ENCODE measurements around the gene GNRH2. TPM values are rescaled to one million over a fixed set of nuclear protein-coding genes. Genes with fewer than 3 reads are reported as not detected.
A peak's percentile ranks its signal among the peaks of the same experiment; 100 is the strongest.

GNRH2 gene
- total and polyA plus RNA-seq, 2 experiments from 2014 or later: 27.0 to 131 TPM

GRCh38 chr20:3045042-3045815 is 1.8 kb downstream of the GNRH2 start:
- peaks cover 23% of the 10 kb centered on the region for H3K4me1 ChIP-seq (ENCODE audit: insufficient read depth)
- no peaks in the 10 kb centered on the region for H3K36me3 ChIP-seq (replicated peaks; ENCODE audit: insufficient read depth, low read depth)
- H3K9me2 ChIP-seq (replicated peaks; ENCODE audit: insufficient read depth): no peaks in the 10 kb centered on the region
- H3K27ac ChIP-seq: peak overlapping the region; percentile 98
- H2AFZ ChIP-seq: peak overlapping the region; percentile 93
- H3K4me3 ChIP-seq: peak overlapping the region; percentile 98
- no peaks in the 10 kb centered on the region for H3K27me3 ChIP-seq
- DNase-seq (ENCODE audit: low spot score): peak; percentile 78
- H3K4me2 ChIP-seq: peak overlapping the region; percentile 88
- 5% methylated on average over 7 of the region's 24 CpGs for WGBS (ENCODE audit: low lambda C conversion rate, missing lambda C conversion rate)
- H4K20me1 ChIP-seq (ENCODE audit: insufficient read depth, poor library complexity, severe bottlenecking): no peaks in the 10 kb centered on the region
- no peaks in the 10 kb centered on the region for H3K9me3 ChIP-seq (ENCODE audit: low read depth)
- H3K79me2 ChIP-seq: peaks cover 18% of the 10 kb centered on the region
- no peak for TF ChIP-seq EZH2 (IDR thresholded peaks at IDR 0.05; ENCODE audit: borderline replicate concordance)
- TF ChIP-seq CTCF (IDR thresholded peaks at IDR 0.05; ENCODE audit: poor library complexity): no peak
- no peak for TF ChIP-seq EZH2phosphoT487 (IDR thresholded peaks at IDR 0.05; ENCODE audit: low read depth, severe bottlenecking, unreplicated experiment)

- Histone ChIP-seq H3K4me3 (peak within 1 kb of the TSS; percentile 98), H2AFZ (peak within 1 kb of the TSS; percentile 93), H3K27ac (peak within 1 kb of the TSS; percentile 98), H3K4me2 (peak within 1 kb of the TSS; percentile 88), H3K4me1 (ENCODE audit: insufficient read depth) (peaks cover 23% of the 10 kb centered on the region), H3K9me2 (replicated peaks; ENCODE audit: insufficient read depth) (no peaks in the 10 kb centered on the region), H3K79me2 (peaks cover 18% of the 10 kb centered on the region), H4K20me1 (ENCODE audit: insufficient read depth, poor library complexity, severe bottlenecking) (no peaks in the 10 kb centered on the region), H3K9me3 (ENCODE audit: low read depth) (no peaks in the 10 kb centered on the region), H3K36me3 (replicated peaks; ENCODE audit: insufficient read depth, low read depth) (no peaks in the 10 kb centered on the region), H3K27me3 (no peaks in the 10 kb centered on the region)
- DNase-seq (ENCODE audit: low spot score): peak; percentile 94
- under 1% methylated on average over 81 of the region's 104 CpGs for WGBS (ENCODE audit: low lambda C conversion rate, missing lambda C conversion rate)
- TF ChIP-seq EZH2phosphoT487 (IDR thresholded peaks at IDR 0.05; ENCODE audit: low read depth, severe bottlenecking, unreplicated experiment) (no peak), EZH2 (IDR thresholded peaks at IDR 0.05; ENCODE audit: borderline replicate concordance) (no peak), CTCF (IDR thresholded peaks at IDR 0.05; ENCODE audit: poor library complexity) (no peak)
Measured at GRCh38 chr20:3045816-3046676, 2.6 kb downstream of the GNRH2 start, which contains the start of gene MRPS26. TSS of gene MRPS26 (plus strand) at chr20:3046052. CDS start at chr20:3046069, 17 bp downstream.

- H3K4me2 ChIP-seq: peak overlapping the region; percentile 88
- peak overlapping the region; percentile 98 for H3K4me3 ChIP-seq
- H3K79me2 ChIP-seq: peaks cover 18% of the 10 kb centered on the region
- H3K9me2 ChIP-seq (replicated peaks; ENCODE audit: insufficient read depth): no peaks in the 10 kb centered on the region
- H3K9me3 ChIP-seq (ENCODE audit: low read depth): no peaks in the 10 kb centered on the region
- 39% methylated on average over 36 of the region's 39 CpGs for WGBS (ENCODE audit: low lambda C conversion rate, missing lambda C conversion rate)
- H3K27ac ChIP-seq: peak overlapping the region; percentile 98
- no peaks in the 10 kb centered on the region for H3K27me3 ChIP-seq
- DNase-seq (ENCODE audit: low spot score): no peak
- H2AFZ ChIP-seq: peak overlapping the region; percentile 93
- no peak for TF ChIP-seq CTCF (IDR thresholded peaks at IDR 0.05; ENCODE audit: poor library complexity)
- TF ChIP-seq EZH2phosphoT487 (IDR thresholded peaks at IDR 0.05; ENCODE audit: low read depth, severe bottlenecking, unreplicated experiment): no peak
- TF ChIP-seq EZH2 (IDR thresholded peaks at IDR 0.05; ENCODE audit: borderline replicate concordance): no peak
- H3K36me3 ChIP-seq (replicated peaks; ENCODE audit: insufficient read depth, low read depth): no peaks in the 10 kb centered on the region
- H4K20me1 ChIP-seq (ENCODE audit: insufficient read depth, poor library complexity, severe bottlenecking): no peaks in the 10 kb centered on the region
- peaks cover 17% of the 10 kb centered on the region for H3K4me1 ChIP-seq (ENCODE audit: insufficient read depth)
Measured at GRCh38 chr20:3046677-3047462, 3.4 kb downstream of the GNRH2 start.
